HG03521 (cell line): Measurements from ENCODE around the gene SIPA1.
"Not testable (repeated sequence)": the region's sequence is repeated elsewhere in the genome, so short reads cannot be mapped to it uniquely, and the experiment has no call there.

Source experiments
- ATAC-seq: cut with Tn5 transposase; IDR thresholded peaks from one replicate; pipeline ENCODE4 v1.9.1; 2021; ENCODE audit warnings: mild to moderate bottlenecking, moderate library complexity; ENCODE audit not compliant: unreplicated experiment

SIPA1 gene

GRCh38 chr11:65621460-65621859 is 16.4 kb upstream of the SIPA1 start:
- no peak for ATAC-seq

- no peak for ATAC-seq
These were observed 15.9 kb upstream of the SIPA1 start for GRCh38 chr11:65622011-65622410.

- ATAC-seq: no peak
These were observed 14.7 kb upstream of the SIPA1 start for GRCh38 chr11:65623177-65623576.

GRCh38 chr11:65623852-65624616 is 13.9 kb upstream of the SIPA1 start:
- ATAC-seq: no peak

- no peak for ATAC-seq
These were observed 12.8 kb upstream of the SIPA1 start for GRCh38 chr11:65624931-65625627.

GRCh38 chr11:65625628-65626342 is 12.1 kb upstream of the SIPA1 start:
- ATAC-seq: no peak

- ATAC-seq: no peak
These were observed 10.7 kb upstream of the SIPA1 start for GRCh38 chr11:65627202-65627601.

GRCh38 chr11:65629579-65629978 is 8.3 kb upstream of the SIPA1 start:
- ATAC-seq: no peak

- ATAC-seq: no peak
These were observed 7.7 kb upstream of the SIPA1 start for GRCh38 chr11:65630215-65630614.

GRCh38 chr11:65633390-65634108 is 4.4 kb upstream of the SIPA1 start:
- ATAC-seq: no peak

GRCh38 chr11:65634109-65634436 is 3.8 kb upstream of the SIPA1 start:
- no peak for ATAC-seq

- ATAC-seq: no peak
These were observed 3.5 kb upstream of the SIPA1 start for GRCh38 chr11:65634440-65634839.

- no peak for ATAC-seq
These were observed 2.8 kb upstream of the SIPA1 start for GRCh38 chr11:65634905-65635731.

GRCh38 chr11:65636108-65637031 is 1.5 kb upstream of the SIPA1 start:
- ATAC-seq: no peak

- no peak for ATAC-seq
These were observed 806 bp upstream of the SIPA1 start for GRCh38 chr11:65637032-65637557.

- not testable (repeated sequence) for ATAC-seq
These were observed 1.3 kb downstream of the SIPA1 start for GRCh38 chr11:65639228-65639597.

- ATAC-seq: peak; percentile 37
These were observed 2.0 kb downstream of the SIPA1 start for GRCh38 chr11:65639623-65640482.
